K562 (cell line): ENCODE data around the gene UBE2M. TPM values are rescaled to one million over a fixed set of nuclear protein-coding genes. Genes with fewer than 3 reads are reported as not detected.

ENCODE experiments used
- CHD4 ChIP-seq: fragments of 200-600 bp; sonication (generic); IDR thresholded peaks from 3 replicates; pipeline ENCODE4 v1.6.1; 2012; ENCODE audit warnings: low read depth, mild to moderate bottlenecking, mixed read lengths, low read length, inconsistent platforms; ENCODE audit not compliant: insufficient read depth, insufficient replicate concordance, poor library complexity, severe bottlenecking
- JUND ChIP-seq, 2 experiments: IDR thresholded peaks; 2 replicates in 1 of 2; 3 replicates in 1 of 2; pipeline ENCODE4 v1.6.1; 2011; ENCODE audit warnings: borderline replicate concordance in 2 of 2, low read depth in 2 of 2, low read length in 2 of 2, improper control_type of control experiment in 1 of 2, missing biosample characterization in 1 of 2, missing genetic modification characterization in 1 of 2, missing genetic modification reagents in 1 of 2
- NEUROD1 ChIP-seq: fragments of 150-350 bp; IDR thresholded peaks from 2 replicates; pipeline ENCODE4 v1.6.1; 2014; ENCODE audit warnings: borderline replicate concordance, low read length, low read depth; ENCODE audit not compliant: partially characterized antibody
- PHF8 ChIP-seq: fragments of 200-600 bp; sonication (generic); IDR thresholded peaks from 2 replicates; pipeline ENCODE4 v1.6.1; 2012; ENCODE audit warnings: mixed run types, mild to moderate bottlenecking, inconsistent platforms, low read length, moderate library complexity, borderline replicate concordance
- POLR2A ChIP-seq: fragments of 450-650 bp; conservative IDR thresholded peaks from 2 replicates; pipeline ENCODE4 v1.6.1; 2016
- RBM17 ChIP-seq: fragments of 200-400 bp; formaldehyde crosslinking; IDR thresholded peaks from 2 replicates; pipeline ENCODE4 v1.6.1; 2017; ENCODE audit warnings: low read depth, mild to moderate bottlenecking, low read length, borderline replicate concordance
- SIX5 ChIP-seq, 2 experiments: IDR thresholded peaks; 2 replicates each; pipeline ENCODE4 v1.6.1; 2011; ENCODE audit warnings: low read length in 2 of 2, borderline replicate concordance in 1 of 2, low read depth in 1 of 2, mild to moderate bottlenecking in 1 of 2, moderate library complexity in 1 of 2; ENCODE audit not compliant: insufficient read depth in 1 of 2
- TFAP4 ChIP-seq: sonication (generic); formaldehyde crosslinking; IDR thresholded peaks from 2 replicates; pipeline ENCODE4 v1.8.0; 2022; ENCODE audit warnings: missing genetic modification reagents, mild to moderate bottlenecking, moderate library complexity, borderline replicate concordance
- TRIM25 ChIP-seq: fragments of 450-650 bp; IDR thresholded peaks from 2 replicates; pipeline ENCODE4 v1.7.0; 2016; ENCODE audit warnings: borderline replicate concordance
- VEZF1 ChIP-seq: fragments of 200-800 bp; sonication (Bioruptor generic); IDR thresholded peaks from 2 replicates; pipeline ENCODE4 v1.6.1; 2017; ENCODE audit warnings: missing genetic modification characterization, missing compliant biosample characterization
- ZC3H11A ChIP-seq: IDR thresholded peaks from 2 replicates; pipeline ENCODE4 v1.6.1; 2012; ENCODE audit warnings: low read depth, low read length, improper control_type of control experiment
- ZEB2 ChIP-seq: fragments of 450-650 bp; IDR thresholded peaks from 2 replicates; pipeline ENCODE4 v1.6.1; 2016
- ZNF592 ChIP-seq: fragments of 450-650 bp; IDR thresholded peaks from 2 replicates; pipeline ENCODE4 v1.6.1; 2017; ENCODE audit warnings: antibody characterized with exemption, mild to moderate bottlenecking
- ZNF668 ChIP-seq: fragments of 250-450 bp; sonication (Bioruptor Pico); IDR thresholded peaks from 2 replicates; pipeline ENCODE4 v1.8.0; 2022; ENCODE audit warnings: mild to moderate bottlenecking, inconsistent platforms
- ZNF695 ChIP-seq: fragments of 450-650 bp; formaldehyde crosslinking; IDR thresholded peaks from 2 replicates; pipeline ENCODE4 v1.4.0; 2020; ENCODE audit warnings: mild to moderate bottlenecking, moderate library complexity
- ZNF79 ChIP-seq: fragments of 250-450 bp; sonication (Bioruptor Pico); IDR thresholded peaks from 2 replicates; pipeline ENCODE4 v1.4.0; 2020; ENCODE audit warnings: low read depth, mild to moderate bottlenecking, moderate library complexity
- polyA plus RNA-seq, 8 experiments: library from polyadenylated mRNA; depleted of rRNA in 4 of 8; stranded (reverse) in 5 of 8; unstranded in 3 of 8; fragments of >200 nt; fragmentation: Nextera tagmentation in 2 of 8; fragmentation: Illumina TruSeq in 1 of 8; extraction: Ambion mirVana in 2 of 8; extraction: Trizol in 1 of 8; gene quantifications; 2 replicates each; pipeline versions ENCODE4 v1.2.1 to v1.2.3, GENCODE V29; 2011 to 2014; ENCODE audit warnings: inconsistent platforms in 1 of 8, missing spikeins in 1 of 8
- total RNA-seq, 7 experiments: library from RNA; depleted of rRNA in 6 of 7; stranded (reverse); fragments of >200 nt in 6 of 7; fragmentation: Illumina TruSeq in 2 of 7; extraction: Trizol in 2 of 7; gene quantifications; 2 replicates each; pipeline versions ENCODE4 v1.2.1 to v1.2.3, GENCODE V29; 2011 to 2021; ENCODE audit warnings: low replicate concordance in 1 of 7

Gene UBE2M
- total and polyA plus RNA-seq, 9 of the 15 experiments (the other 6 are each of a cell fraction or from before 2014, with no cell fraction given): 0.92 to 163 (median 85.7) TPM

GRCh38 chr19:58558623-58559274 is 338 bp upstream of the UBE2M start (continued):
- no peak for TF ChIP-seq CHD4
- TF ChIP-seq ZC3H11A: no peak
- TF ChIP-seq NEUROD1: no peak
- no peak for TF ChIP-seq TRIM25
- TF ChIP-seq ZNF668: no peak
- TF ChIP-seq POLR2A: no peak
- peak; percentile 60; the same call in 1 of the 2 replicates for TF ChIP-seq PHF8
- peak; percentile 41; the same call in 1 of the 2 replicates for TF ChIP-seq JUND (IDR thresholded peaks at IDR 0.05; ENCODE audit: borderline replicate concordance, low read depth, low read length)
- peak; percentile 23; the same call in 1 of the 3 replicates for TF ChIP-seq JUND (tag; IDR thresholded peaks at IDR 0.05; ENCODE audit: borderline replicate concordance, low read depth, low read length)
- TF ChIP-seq RBM17: no peak
- TF ChIP-seq ZNF592: no peak
- TF ChIP-seq VEZF1 (CRISPR knock-in tag): peak; percentile 54; the same call in 1 of the 2 replicates
- peak; percentile 13 to 16; a peak in 2 of 4 replicates for TF ChIP-seq SIX5 (IDR thresholded peaks at IDR 0.05; ENCODE audit: borderline replicate concordance in 1 of 2, insufficient read depth in 1 of 2, low read depth in 1 of 2, low read length in 2 of 2)
- TF ChIP-seq ZNF79 (CRISPR knock-in tag): no peak
- TF ChIP-seq ZEB2: no peak
- peak; percentile 96 for TF ChIP-seq TFAP4 (CRISPR knock-in tag)
- TF ChIP-seq ZNF695: no peak
